ENCODE results near the gene IRS1. TPM values are rescaled to one million over a fixed set of nuclear protein-coding genes. Genes with fewer than 3 reads are reported as not detected.

Gene IRS1
- total RNA-seq, 1 donor from 2014 or later, result 33.8 TPM

Other genes starting within 250 kb of the IRS1 start
- gene RHBDD1, start 36.2 kb upstream of the IRS1 start, total RNA-seq, result 66.0 TPM

Measured in sciatic nerve (tissue), 1 donor.